B cell (primary cell): ENCODE results near the gene CCL8. TPM values are rescaled to one million over a fixed set of nuclear protein-coding genes. Genes with fewer than 3 reads are reported as not detected.
A peak's percentile ranks its signal among the peaks of the same experiment; 100 is the strongest.

Experiments used
- ATAC-seq: fragments of 200-7000 bp; cut with Tn5 transposase; one replicate; pipeline ENCODE4 v1.10.0; 2021; ENCODE audit warnings: low read depth, mild to moderate bottlenecking, moderate number of reproducible peaks, moderate library complexity
- CTCF ChIA-PET: fragments of 350-600 bp; sonication (Branson Sonifier 250); formaldehyde crosslinking; loops from one replicate; lab custom pipeline; 2021; ENCODE audit warnings: antibody characterized with exemption, inconsistent platforms; lab: Charles Lee
- POLR2A ChIA-PET: fragments of 350-600 bp; sonication (Branson Sonifier 250); formaldehyde crosslinking; loops from one replicate; lab custom pipeline; 2021; ENCODE audit warnings: antibody characterized with exemption; lab: Charles Lee
- DNase-seq: peaks from one replicate; pipeline ENCODE4 v3.0.0; 2013
- H2AFZ ChIP-seq: 2 replicates; pipeline ENCODE4 v1.6.1; 2012; ENCODE audit warnings: mild to moderate bottlenecking, low read depth, low read length; ENCODE audit not compliant: insufficient read depth, poor library complexity, severe bottlenecking
- H3K27ac ChIP-seq, 2 donors: 1 replicate in 1 of 2; 2 replicates in 1 of 2; pipeline ENCODE4 v1.5.1; 2012 to 2013; ENCODE audit warnings: low read length in 2 of 2, mild to moderate bottlenecking in 2 of 2, moderate library complexity in 1 of 2
- H3K27me3 ChIP-seq, 4 experiments: fragments of 200-600 bp in 1 of 4; sonication (generic) in 1 of 4; replicated peaks in 1 of 4; 1 replicate in 2 of 4; 2 replicates in 2 of 4; pipeline versions ENCODE4 v1.6.1 to v1.7.0; 2013 to 2016; ENCODE audit warnings: low read length in 3 of 4, mild to moderate bottlenecking in 2 of 4, mixed read lengths in 1 of 4, moderate library complexity in 1 of 4; ENCODE audit not compliant: insufficient read depth in 4 of 4, control insufficient read depth in 3 of 4; ENCODE audit errors: control extremely low read depth in 1 of 4
- H3K36me3 ChIP-seq, 2 experiments: replicated peaks in 1 of 2; 1 replicate in 1 of 2; 2 replicates in 1 of 2; pipeline versions ENCODE4 v1.6.1 to v1.7.1; 2013; ENCODE audit warnings: low read length in 1 of 2; ENCODE audit not compliant: insufficient read depth in 2 of 2, control insufficient read depth in 1 of 2; ENCODE audit errors: control extremely low read depth in 1 of 2, extremely low read depth in 1 of 2
- H3K4me1 ChIP-seq, 2 donors: fragments of 200-600 bp in 1 of 2; sonication (generic) in 1 of 2; 1 replicate in 1 of 2; 2 replicates in 1 of 2; pipeline versions ENCODE4 v1.5.1 to v1.6.1; 2013 to 2017; ENCODE audit warnings: low read length in 2 of 2; ENCODE audit not compliant: control insufficient read depth in 2 of 2, insufficient read depth in 2 of 2
- H3K4me2 ChIP-seq: replicated peaks from 2 replicates; pipeline ENCODE3; 2012; ENCODE audit warnings: mild to moderate bottlenecking, low read depth, low read length; ENCODE audit not compliant: poor library complexity, severe bottlenecking
- H3K4me3 ChIP-seq, 5 experiments: fragments of 200-600 bp in 1 of 5; sonication (generic) in 1 of 5; 1 replicate in 3 of 5; 2 replicates in 2 of 5; pipeline versions ENCODE4 v1.5.1 to v1.7.0; 2011 to 2016; ENCODE audit warnings: low read length in 4 of 5, mild to moderate bottlenecking in 4 of 5, low read depth in 2 of 5, control low read depth in 1 of 5, moderate library complexity in 1 of 5; ENCODE audit not compliant: insufficient read depth in 1 of 5; ENCODE audit errors: control extremely low read depth in 1 of 5, extremely low read depth in 1 of 5
- H3K79me2 ChIP-seq: fragments of 200-600 bp; sonication (generic); one replicate; pipeline ENCODE4 v1.6.0; 2016; ENCODE audit warnings: low read length; ENCODE audit not compliant: control insufficient read depth, insufficient read depth
- H3K9ac ChIP-seq: fragments of 200-600 bp; sonication (generic); 2 replicates; pipeline ENCODE4 v1.6.1; 2017; ENCODE audit warnings: mild to moderate bottlenecking, low read length, moderate library complexity
- H3K9me3 ChIP-seq, 3 donors: one replicate each; pipeline versions ENCODE4 v1.6.1 to v1.7.1; 2013; ENCODE audit warnings: low read length in 2 of 3; ENCODE audit not compliant: control insufficient read depth in 2 of 3, insufficient read depth in 1 of 3; ENCODE audit errors: control extremely low read depth in 1 of 3
- H4K20me1 ChIP-seq: 2 replicates; pipeline ENCODE4 v1.6.0; 2012; ENCODE audit warnings: mild to moderate bottlenecking, low read length; ENCODE audit not compliant: insufficient read depth, control insufficient read depth, poor library complexity, severe bottlenecking
- H3K27ac Mint-ChIP-seq: one replicate; pipeline ENCODE4 v1.8.0; 2021; ENCODE audit warnings: mixed read lengths
- H3K27me3 Mint-ChIP-seq: one replicate; pipeline ENCODE4 v1.8.0; 2021; ENCODE audit warnings: mixed read lengths
- H3K4me1 Mint-ChIP-seq: one replicate; pipeline ENCODE4 v1.8.0; 2021; ENCODE audit warnings: mixed read lengths
- H3K4me3 Mint-ChIP-seq: one replicate; pipeline ENCODE4 v1.8.0; 2021; ENCODE audit warnings: mixed read lengths
- H3K9me3 Mint-ChIP-seq: one replicate; pipeline ENCODE4 v1.8.0; 2022; ENCODE audit warnings: mixed read lengths; ENCODE audit not compliant: insufficient read depth
- EZH2 ChIP-seq: IDR thresholded peaks from 2 replicates; pipeline ENCODE4 v1.6.1; 2012; ENCODE audit warnings: borderline replicate concordance, low read depth, mild to moderate bottlenecking, moderate library complexity, low read length; ENCODE audit not compliant: insufficient read depth, poor library complexity, severe bottlenecking
- WGBS: methylation state at CpG from one replicate; pipeline ENCODE4 v1.1.5; 2013; ENCODE audit warnings: missing lambda C conversion rate; ENCODE audit not compliant: insufficient coverage; 5-methylcytosine and 5-hydroxymethylcytosine counted together
- intact Hi-C: fragments of 100-400 bp; cut with micrococcal nuclease; formaldehyde crosslinking; loops from one replicate; pipeline ENCODE4 v1.10.0; 2022
- polyA plus RNA-seq: library from polyadenylated mRNA; depleted of rRNA; stranded (reverse); fragments of >200 nt; gene quantifications from 2 replicates; pipeline ENCODE4 v1.2.3, GENCODE V29; 2012
- total RNA-seq, 2 donors: library from RNA; stranded (reverse); fragments of 120-200 nt in 1 of 2; gene quantifications; 1 replicate in 1 of 2; 2 replicates in 1 of 2; pipeline versions ENCODE4 v1.2.3 to v1.2.4, GENCODE V29; 2013 to 2022
- TF ChIP-seq, protein P1 (sequence below): fragments of 200-600 bp; IDR thresholded peaks from one replicate; pipeline ENCODE4 v1.8.0; 2022; ENCODE audit warnings: antibody characterized with exemption, mild to moderate bottlenecking

The CCL8 gene
- total and polyA plus RNA-seq, 2 donors (not counting 1 experiment from before 2014, with no cell fraction given) = not detected

DNA sequence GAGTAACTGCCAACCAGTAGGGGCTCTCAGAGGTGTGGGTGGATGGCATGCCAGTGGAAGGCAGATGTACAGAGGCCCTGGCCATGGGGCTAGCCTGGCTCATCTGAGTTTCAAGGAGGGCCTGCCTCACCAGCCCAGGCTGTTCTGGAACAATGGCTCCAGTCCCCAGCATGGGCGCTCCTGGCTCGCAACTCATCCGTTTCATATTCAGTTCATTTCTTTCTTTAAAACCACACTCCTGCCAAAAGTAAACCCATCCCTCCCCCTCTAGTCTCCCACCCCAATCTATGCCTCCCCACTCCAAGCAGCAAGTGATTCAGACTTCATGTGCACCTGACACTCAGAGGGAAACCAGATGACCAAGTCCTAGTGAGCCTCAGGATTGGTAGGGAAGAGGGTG, 39.4 kb downstream of the CCL8 start:
- no peaks in the 10 kb centered on the region for H4K20me1 ChIP-seq
- Mint-ChIP-seq H3K4me3 (no peak overlapping the region), H3K9me3 (no peaks in the 10 kb centered on the region), H3K4me1 (no peaks in the 10 kb centered on the region), H3K27ac (no peak overlapping the region), H3K27me3 (peaks cover 36% of the 10 kb centered on the region)
- no peak overlapping the region for H3K4me3 ChIP-seq
- DNase-seq (no peak), ATAC-seq (no peak)
- H3K27me3 ChIP-seq = peaks cover 0 to 13% (median under 1%) of the 10 kb centered on the region in 4 experiments
- no peak overlapping the region for H3K4me2 ChIP-seq
- H3K9ac ChIP-seq = no peak overlapping the region
- intact Hi-C loops = no loop called here
- H3K4me1 ChIP-seq = no peaks in the 10 kb centered on the region
- no peak overlapping the region for H3K27ac ChIP-seq
- no peaks in the 10 kb centered on the region for H3K9me3 ChIP-seq
- no peaks in the 10 kb centered on the region for H3K36me3 ChIP-seq
- WGBS = 100% methylated on average over 3 of the region's 3 CpGs
- no peaks in the 10 kb centered on the region for H3K79me2 ChIP-seq
- ChIA-PET POLR2A (no interaction called here), CTCF (interaction anchor here (4.2 to 13.5 kb wide), 2 partner anchors 156 to 187 kb away, joined by 34 to 253 read pairs; no protein-coding TSS in a partner anchor)
- no peak overlapping the region for H2AFZ ChIP-seq
- TF ChIP-seq, protein P1, sequence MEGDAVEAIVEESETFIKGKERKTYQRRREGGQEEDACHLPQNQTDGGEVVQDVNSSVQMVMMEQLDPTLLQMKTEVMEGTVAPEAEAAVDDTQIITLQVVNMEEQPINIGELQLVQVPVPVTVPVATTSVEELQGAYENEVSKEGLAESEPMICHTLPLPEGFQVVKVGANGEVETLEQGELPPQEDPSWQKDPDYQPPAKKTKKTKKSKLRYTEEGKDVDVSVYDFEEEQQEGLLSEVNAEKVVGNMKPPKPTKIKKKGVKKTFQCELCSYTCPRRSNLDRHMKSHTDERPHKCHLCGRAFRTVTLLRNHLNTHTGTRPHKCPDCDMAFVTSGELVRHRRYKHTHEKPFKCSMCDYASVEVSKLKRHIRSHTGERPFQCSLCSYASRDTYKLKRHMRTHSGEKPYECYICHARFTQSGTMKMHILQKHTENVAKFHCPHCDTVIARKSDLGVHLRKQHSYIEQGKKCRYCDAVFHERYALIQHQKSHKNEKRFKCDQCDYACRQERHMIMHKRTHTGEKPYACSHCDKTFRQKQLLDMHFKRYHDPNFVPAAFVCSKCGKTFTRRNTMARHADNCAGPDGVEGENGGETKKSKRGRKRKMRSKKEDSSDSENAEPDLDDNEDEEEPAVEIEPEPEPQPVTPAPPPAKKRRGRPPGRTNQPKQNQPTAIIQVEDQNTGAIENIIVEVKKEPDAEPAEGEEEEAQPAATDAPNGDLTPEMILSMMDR = no peak
- TF ChIP-seq EZH2 = no peak

DNA sequence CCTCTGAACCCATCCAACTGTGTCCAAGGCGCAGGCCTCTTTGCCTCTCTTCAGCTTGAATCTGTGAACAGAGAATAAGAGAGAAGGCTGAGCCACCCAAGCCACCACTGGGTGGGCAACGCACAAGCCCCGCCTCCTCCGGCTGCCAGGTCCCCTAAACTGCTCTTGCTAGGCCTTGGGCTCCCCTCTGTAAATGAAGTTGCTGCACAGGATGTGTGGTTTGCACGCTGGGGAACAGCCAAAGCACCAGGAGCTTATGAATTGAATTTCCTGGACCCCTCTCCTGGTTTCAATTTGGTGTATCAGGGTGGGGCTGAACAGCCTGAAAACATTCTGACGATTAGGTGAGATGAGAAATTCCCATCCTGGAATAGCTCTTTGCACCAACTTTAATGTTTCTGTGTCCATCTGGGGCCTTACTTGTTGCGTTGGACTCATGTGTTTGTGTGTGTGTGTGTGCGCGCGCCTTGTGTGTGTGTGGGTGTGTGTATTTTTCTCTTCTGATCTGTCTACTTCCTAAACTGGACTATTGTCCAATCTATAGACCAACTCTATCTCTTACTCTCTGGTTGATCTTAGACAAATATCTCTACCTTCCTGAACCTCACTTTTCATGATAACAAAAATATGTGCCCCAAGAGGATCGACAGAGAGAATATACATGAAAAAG, 41.5 kb downstream of the CCL8 start:
- no peak for ATAC-seq
- CTCF ChIA-PET = interaction anchor here (0.7 to 13.5 kb wide), 30 partner anchors 9 to 1387 kb away, joined by 3 to 253 read pairs (median 4); no protein-coding TSS in a partner anchor
- POLR2A ChIA-PET = no interaction called here
- DNase-seq = peak; percentile 2
- Mint-ChIP-seq H3K27ac (no peak overlapping the region), H3K4me1 (peaks cover 10% of the 10 kb centered on the region), H3K27me3 (peaks cover 34% of the 10 kb centered on the region), H3K9me3 (no peaks in the 10 kb centered on the region), H3K4me3 (no peak overlapping the region)
- TF ChIP-seq EZH2 = no peak
- TF ChIP-seq, protein P1 = no peak
- H3K9ac ChIP-seq = no peak overlapping the region
- no peaks in the 10 kb centered on the region for H4K20me1 ChIP-seq
- intact Hi-C loops = no loop called here
- H3K36me3 ChIP-seq = no peaks in the 10 kb centered on the region
- no peak overlapping the region for H2AFZ ChIP-seq
- no peak overlapping the region for H3K4me3 ChIP-seq
- peaks cover 6 to 10% of the 10 kb centered on the region in 2 donors for H3K4me1 ChIP-seq
- no peaks in the 10 kb centered on the region for H3K9me3 ChIP-seq
- no peak overlapping the region for H3K27ac ChIP-seq
- WGBS = 7% methylated on average over 5 of the region's 11 CpGs
- peaks cover 0 to 20% (median 4%) of the 10 kb centered on the region in 4 experiments for H3K27me3 ChIP-seq
- H3K4me2 ChIP-seq = no peak overlapping the region
- no peaks in the 10 kb centered on the region for H3K79me2 ChIP-seq
